KMS-11 (cell line): ENCODE measurements around the gene KCNE4.

Source experiments
- H2AFZ ChIP-seq: fragments of 200-600 bp; sonication (generic); 2 replicates; pipeline ENCODE4 v1.6.1; 2016; ENCODE audit warnings: antibody characterized with exemption, mixed run types, low read depth
- H3K27ac ChIP-seq: fragments of 200-600 bp; sonication (generic); 2 replicates; pipeline ENCODE4 v1.6.1; 2016; ENCODE audit warnings: mild to moderate bottlenecking, mixed run types
- H3K27me3 ChIP-seq: fragments of 200-600 bp; sonication (generic); 2 replicates; pipeline ENCODE4 v1.6.1; 2017; ENCODE audit warnings: mild to moderate bottlenecking, low read depth, mixed run types, moderate library complexity; ENCODE audit not compliant: insufficient read depth
- H3K36me3 ChIP-seq: fragments of 200-600 bp; sonication (generic); 2 replicates; pipeline ENCODE4 v1.6.1; 2017; ENCODE audit warnings: mild to moderate bottlenecking, mixed run types; ENCODE audit not compliant: insufficient read depth
- H3K4me1 ChIP-seq: fragments of 200-600 bp; sonication (generic); 2 replicates; pipeline ENCODE4 v1.6.1; 2016; ENCODE audit warnings: mild to moderate bottlenecking, low read depth, mixed run types; ENCODE audit not compliant: poor library complexity, severe bottlenecking
- H3K4me2 ChIP-seq: fragments of 200-600 bp; sonication (generic); 2 replicates; pipeline ENCODE4 v1.7.0; 2016; ENCODE audit warnings: mild to moderate bottlenecking, mixed run types
- H3K4me3 ChIP-seq: fragments of 200-600 bp; sonication (generic); IDR thresholded peaks from 2 replicates; pipeline ENCODE4 v1.6.1; 2017; ENCODE audit warnings: low read depth, low read length, mixed read lengths; ENCODE audit not compliant: insufficient read depth
- H3K79me2 ChIP-seq: fragments of 200-600 bp; sonication (generic); 2 replicates; pipeline ENCODE4 v1.6.1; 2016; ENCODE audit warnings: low read depth, mixed run types; ENCODE audit not compliant: insufficient read depth
- H3K9ac ChIP-seq: fragments of 200-600 bp; sonication (generic); 2 replicates; pipeline ENCODE4 v1.6.1; 2016; ENCODE audit warnings: mild to moderate bottlenecking, mixed run types
- H4K20me1 ChIP-seq: fragments of 200-600 bp; sonication (generic); 2 replicates; pipeline ENCODE4 v1.6.1; 2016; ENCODE audit warnings: mild to moderate bottlenecking, mixed run types; ENCODE audit not compliant: insufficient read depth
- TF ChIP-seq, protein P1 (sequence below): fragments of 200-600 bp; sonication (generic); conservative IDR thresholded peaks from 2 replicates; pipeline ENCODE4 v1.6.1; 2017; ENCODE audit warnings: low read depth, mild to moderate bottlenecking, antibody characterized with exemption, low read length, moderate library complexity, mixed read lengths

The KCNE4 gene

DNA sequence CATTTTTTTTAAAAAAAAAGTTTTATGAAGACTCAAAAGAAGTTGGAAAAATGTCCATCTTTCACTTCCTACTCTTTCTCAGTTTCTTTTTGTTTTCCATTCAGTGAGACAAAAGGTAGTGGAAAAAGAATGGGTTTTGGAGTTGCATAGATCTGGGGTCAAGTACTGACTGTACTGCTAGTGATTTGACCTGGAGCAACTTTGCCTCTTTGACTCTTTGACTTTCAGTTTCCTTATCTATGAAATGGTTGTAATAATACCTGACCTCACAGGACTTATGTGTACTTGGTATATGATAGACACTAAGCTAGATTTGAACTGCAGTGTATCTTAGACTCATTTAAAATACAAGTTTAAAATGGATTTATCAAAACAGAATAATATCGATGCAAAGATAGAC is 3.5 kb upstream of the KCNE4 start:
- peaks cover 23% of the 10 kb centered on the region for H3K4me1 ChIP-seq
- H3K27ac ChIP-seq = no peak overlapping the region
- no peak overlapping the region for H2AFZ ChIP-seq
- H3K79me2 ChIP-seq = no peaks in the 10 kb centered on the region
- no peaks in the 10 kb centered on the region for H4K20me1 ChIP-seq
- no peaks in the 10 kb centered on the region for H3K36me3 ChIP-seq
- H3K4me3 ChIP-seq = no peak overlapping the region
- TF ChIP-seq, protein P1, sequence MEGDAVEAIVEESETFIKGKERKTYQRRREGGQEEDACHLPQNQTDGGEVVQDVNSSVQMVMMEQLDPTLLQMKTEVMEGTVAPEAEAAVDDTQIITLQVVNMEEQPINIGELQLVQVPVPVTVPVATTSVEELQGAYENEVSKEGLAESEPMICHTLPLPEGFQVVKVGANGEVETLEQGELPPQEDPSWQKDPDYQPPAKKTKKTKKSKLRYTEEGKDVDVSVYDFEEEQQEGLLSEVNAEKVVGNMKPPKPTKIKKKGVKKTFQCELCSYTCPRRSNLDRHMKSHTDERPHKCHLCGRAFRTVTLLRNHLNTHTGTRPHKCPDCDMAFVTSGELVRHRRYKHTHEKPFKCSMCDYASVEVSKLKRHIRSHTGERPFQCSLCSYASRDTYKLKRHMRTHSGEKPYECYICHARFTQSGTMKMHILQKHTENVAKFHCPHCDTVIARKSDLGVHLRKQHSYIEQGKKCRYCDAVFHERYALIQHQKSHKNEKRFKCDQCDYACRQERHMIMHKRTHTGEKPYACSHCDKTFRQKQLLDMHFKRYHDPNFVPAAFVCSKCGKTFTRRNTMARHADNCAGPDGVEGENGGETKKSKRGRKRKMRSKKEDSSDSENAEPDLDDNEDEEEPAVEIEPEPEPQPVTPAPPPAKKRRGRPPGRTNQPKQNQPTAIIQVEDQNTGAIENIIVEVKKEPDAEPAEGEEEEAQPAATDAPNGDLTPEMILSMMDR = no peak
- no peaks in the 10 kb centered on the region for H3K27me3 ChIP-seq
- H3K9ac ChIP-seq = no peak overlapping the region
- H3K4me2 ChIP-seq = no peak overlapping the region

DNA sequence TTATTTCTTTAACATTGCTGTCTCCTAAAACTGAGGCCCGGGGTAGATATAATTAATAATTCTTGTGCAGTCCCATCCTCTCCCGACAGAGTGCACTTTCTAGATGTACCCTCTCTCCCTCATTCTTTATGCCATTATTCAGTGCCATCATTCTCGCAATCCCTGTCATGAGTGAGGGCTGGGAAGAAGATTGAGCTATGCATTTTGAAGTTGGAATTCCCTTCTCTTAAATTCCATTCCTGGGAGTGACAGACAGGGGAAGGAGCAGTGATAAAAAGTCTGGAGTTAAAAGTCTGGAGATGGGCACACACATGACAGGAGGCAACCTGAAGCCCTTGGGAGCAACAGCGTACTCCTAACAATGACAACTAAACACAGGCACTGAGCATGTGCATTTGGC is 2.6 kb upstream of the KCNE4 start:
- Histone ChIP-seq H3K27me3 (no peaks in the 10 kb centered on the region), H2AFZ (no peak overlapping the region)
- TF ChIP-seq, protein P1 = no peak

DNA sequence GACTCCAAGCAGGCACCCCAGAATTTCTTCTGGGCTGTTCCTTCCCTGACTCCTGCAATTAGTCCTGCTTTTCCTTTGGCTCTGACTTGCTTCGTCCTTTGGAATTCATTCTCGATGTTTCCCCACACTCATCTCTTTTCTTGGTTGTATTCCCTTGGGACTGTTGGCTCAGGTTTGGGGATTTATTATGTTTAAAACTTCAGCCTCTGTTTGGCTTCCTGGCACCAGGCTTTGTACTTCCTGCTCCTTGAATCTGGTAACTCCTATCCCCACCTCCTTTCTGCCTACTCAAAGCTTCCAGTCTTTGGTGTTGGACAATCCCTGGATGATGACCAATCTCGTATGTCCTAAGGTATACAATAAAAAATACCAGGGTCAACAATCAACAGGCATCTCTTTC is 1.8 kb upstream of the KCNE4 start:
- no peak overlapping the region for H3K9ac ChIP-seq
- H3K4me1 ChIP-seq = peaks cover 23% of the 10 kb centered on the region
- TF ChIP-seq, protein P1 = no peak
- no peak overlapping the region for H3K27ac ChIP-seq
- no peaks in the 10 kb centered on the region for H4K20me1 ChIP-seq
- H3K36me3 ChIP-seq = no peaks in the 10 kb centered on the region
- no peak overlapping the region for H3K4me3 ChIP-seq
- no peaks in the 10 kb centered on the region for H3K27me3 ChIP-seq
- no peaks in the 10 kb centered on the region for H3K79me2 ChIP-seq
- no peak overlapping the region for H3K4me2 ChIP-seq
- H2AFZ ChIP-seq = no peak overlapping the region

More for the DNA sequence above, 2.6 kb upstream of the KCNE4 start:
- H3K9ac ChIP-seq = no peak overlapping the region
- no peak overlapping the region for H3K4me3 ChIP-seq
- no peaks in the 10 kb centered on the region for H4K20me1 ChIP-seq
- H3K4me2 ChIP-seq = no peak overlapping the region
- H3K27ac ChIP-seq = no peak overlapping the region
- peaks cover 23% of the 10 kb centered on the region for H3K4me1 ChIP-seq
- H3K79me2 ChIP-seq = no peaks in the 10 kb centered on the region
- H3K36me3 ChIP-seq = no peaks in the 10 kb centered on the region

DNA sequence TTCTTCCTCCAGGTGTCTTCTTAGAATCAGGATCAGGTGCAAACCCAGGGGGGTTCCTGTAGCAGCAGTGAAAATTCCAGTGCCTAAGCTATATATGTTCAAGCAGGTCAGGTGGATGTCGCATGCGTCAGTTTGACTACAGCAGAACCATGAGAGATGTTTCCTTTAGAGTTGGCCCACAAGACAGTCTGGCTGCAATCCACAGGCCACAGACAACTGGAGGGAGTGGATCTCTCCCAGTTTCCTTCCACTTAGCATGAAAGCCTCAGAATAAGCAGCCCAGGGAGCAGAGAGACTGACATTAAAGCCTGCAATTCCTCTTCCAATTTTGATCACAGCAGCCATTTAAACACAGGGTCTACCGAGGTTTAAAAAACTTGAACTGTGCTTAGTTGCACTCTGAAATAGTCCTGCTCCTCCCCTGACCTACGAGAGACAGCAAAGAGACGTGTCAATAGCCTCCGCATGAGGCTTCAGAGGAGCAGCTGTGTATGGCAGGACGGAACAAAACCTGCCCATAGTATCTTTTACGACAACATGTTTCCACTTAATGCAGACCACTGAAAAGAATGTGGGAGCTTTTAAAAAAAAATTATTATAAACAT is 988 bp upstream of the KCNE4 start:
- H3K79me2 ChIP-seq = no peaks in the 10 kb centered on the region
- H2AFZ ChIP-seq = no peak overlapping the region
- no peaks in the 10 kb centered on the region for H3K27me3 ChIP-seq
- H3K36me3 ChIP-seq = no peaks in the 10 kb centered on the region
- H4K20me1 ChIP-seq = no peaks in the 10 kb centered on the region
- H3K4me2 ChIP-seq = no peak overlapping the region
- TF ChIP-seq, protein P1 = no peak
- no peak overlapping the region for H3K9ac ChIP-seq
- H3K4me1 ChIP-seq = peaks cover 23% of the 10 kb centered on the region
- no peak overlapping the region for H3K27ac ChIP-seq
- no peak overlapping the region for H3K4me3 ChIP-seq
